GM10266 (cell line): ENCODE data around the gene CCDC61.

ENCODE experiments used
- DNase-seq: peaks from one replicate; pipeline ENCODE4 v3.0.0; 2012; ENCODE audit errors: extremely low spot score
- CTCF ChIP-seq: IDR thresholded peaks from 2 replicates; pipeline ENCODE4 v1.5.1; 2012; ENCODE audit warnings: mild to moderate bottlenecking, low read depth; ENCODE audit not compliant: control insufficient read depth, insufficient read depth; ENCODE audit errors: missing control alignments

The CCDC61 gene

DNA sequence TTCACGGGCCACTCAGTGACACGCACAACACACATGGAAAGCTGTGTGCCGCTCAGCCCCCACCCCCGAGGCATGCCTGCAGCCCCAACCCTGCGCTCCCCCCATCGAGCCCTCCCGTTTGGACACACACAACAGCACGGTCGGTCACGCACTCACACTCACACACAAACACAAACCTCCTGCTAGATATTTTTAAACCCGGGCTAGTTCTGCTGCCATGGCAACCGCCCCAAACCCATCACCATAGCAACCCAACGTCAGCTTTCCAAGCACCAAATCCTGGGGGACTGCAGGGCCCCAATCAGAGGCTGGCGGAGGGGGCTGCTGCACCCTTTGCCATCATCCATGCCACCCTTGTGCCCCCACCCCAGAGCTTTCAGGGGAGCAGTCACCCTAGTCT is 19.1 kb upstream of the CCDC61 start:
- DNase-seq: no peak
- TF ChIP-seq CTCF: no peak

DNA sequence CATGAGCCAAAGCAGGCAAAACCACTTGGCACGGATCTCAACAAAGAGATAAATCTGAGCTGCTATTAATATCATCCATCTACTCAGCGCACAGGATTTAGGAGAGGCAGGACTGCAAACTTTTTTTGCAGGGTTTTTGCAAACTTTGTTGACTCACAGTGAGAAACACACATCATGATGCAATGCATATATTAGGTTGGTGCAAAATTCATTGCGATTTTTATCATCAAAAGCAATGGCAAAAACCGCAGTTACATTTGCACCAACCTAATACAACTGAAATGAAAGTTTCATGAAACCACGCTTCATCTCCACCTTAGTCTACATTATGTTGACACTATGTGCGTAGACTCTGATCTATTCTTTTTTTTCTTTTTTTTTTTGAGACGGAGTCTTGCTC is 17.1 kb upstream of the CCDC61 start:
- no peak for DNase-seq
- TF ChIP-seq CTCF: no peak

- no peak for TF ChIP-seq CTCF
These were observed 13.9 kb upstream of the CCDC61 start for GRCh38 chr19:45981350-45981749.

DNA sequence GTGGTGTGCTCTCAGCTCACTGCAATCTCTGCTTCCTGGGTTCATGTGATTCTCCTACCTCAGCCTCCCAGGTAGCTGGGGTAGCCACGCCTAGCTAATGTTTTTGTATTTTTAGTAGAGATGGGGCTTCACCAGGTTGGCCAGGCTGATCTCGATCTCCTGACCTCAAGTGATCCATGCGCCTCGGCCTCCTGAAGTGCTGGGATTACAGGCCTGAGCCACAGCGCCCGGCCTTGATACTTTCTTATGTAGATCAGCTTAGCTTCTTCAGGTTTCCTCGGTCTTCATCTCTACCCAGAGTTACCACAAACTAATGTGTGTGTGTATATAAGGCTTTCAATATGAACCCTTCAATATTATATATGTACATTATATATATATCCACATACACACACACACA is 9.9 kb upstream of the CCDC61 start:
- no peak for TF ChIP-seq CTCF
- DNase-seq: no peak

More at GRCh38 chr19:45981350-45981749, 13.9 kb upstream of the CCDC61 start:
- no peak for DNase-seq

- DNase-seq: no peak
- TF ChIP-seq CTCF: no peak
These were observed 5.0 kb upstream of the CCDC61 start for GRCh38 chr19:45990113-45990728.

- no peak for TF ChIP-seq CTCF
- no peak for DNase-seq
These were observed 740 bp upstream of the CCDC61 start for GRCh38 chr19:45994456-45994997.

DNA sequence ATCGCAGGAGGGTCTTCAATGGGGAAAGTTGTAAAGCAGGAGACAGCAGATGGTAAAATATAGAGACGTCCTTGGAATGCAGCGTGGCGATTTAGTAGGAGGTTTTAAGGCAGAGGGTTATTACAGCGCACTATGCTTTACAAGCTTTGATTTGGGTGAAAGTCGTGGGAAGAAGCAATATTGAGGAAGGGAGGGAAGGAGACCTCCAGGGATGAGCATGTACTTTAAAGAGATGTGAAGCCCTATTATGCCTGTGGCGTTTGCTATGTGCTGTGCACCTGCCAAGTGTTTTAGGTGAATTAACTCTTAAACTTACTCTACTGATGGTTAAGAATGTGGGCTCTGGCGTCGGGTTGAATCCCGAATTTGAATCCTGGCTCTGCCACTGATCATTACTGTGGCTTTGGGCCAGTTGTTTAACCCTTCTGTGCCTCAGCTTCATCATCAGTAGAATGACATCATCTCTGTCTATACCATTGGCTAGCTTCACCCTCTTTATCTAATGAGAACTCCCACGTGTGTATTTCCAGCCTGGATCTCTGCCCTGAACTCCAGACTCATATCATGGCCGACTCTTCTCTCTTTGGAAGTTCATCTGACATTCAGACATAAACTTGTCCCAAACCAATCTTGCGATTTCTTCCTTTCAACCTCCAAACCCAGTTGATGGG is 583 bp downstream of the CCDC61 start:
- DNase-seq: no peak
- no peak for TF ChIP-seq CTCF
